HL-60 (cell line): ENCODE measurements around the gene PRSS56.

ENCODE experiments used
- CTCF ChIP-seq: IDR thresholded peaks from one replicate; pipeline ENCODE4 v1.5.1; 2011; ENCODE audit warnings: low read length, control low read depth, inconsistent platforms; ENCODE audit not compliant: insufficient read depth
- POLR2AphosphoS5 ChIP-seq: IDR thresholded peaks from 2 replicates; pipeline ENCODE4 v1.6.1; 2012; ENCODE audit warnings: low read depth
- REST ChIP-seq: IDR thresholded peaks from 2 replicates; pipeline ENCODE4 v1.6.1; 2012; ENCODE audit warnings: low read depth; ENCODE audit not compliant: insufficient replicate concordance

- TF ChIP-seq CTCF (no peak), POLR2AphosphoS5 (no peak), REST (no peak)
Observed at GRCh38 chr2:232523682-232524597, 3.8 kb downstream of the PRSS56 start.
